ENCODE measurements around the gene KREMEN1.

The KREMEN1 gene

DNA sequence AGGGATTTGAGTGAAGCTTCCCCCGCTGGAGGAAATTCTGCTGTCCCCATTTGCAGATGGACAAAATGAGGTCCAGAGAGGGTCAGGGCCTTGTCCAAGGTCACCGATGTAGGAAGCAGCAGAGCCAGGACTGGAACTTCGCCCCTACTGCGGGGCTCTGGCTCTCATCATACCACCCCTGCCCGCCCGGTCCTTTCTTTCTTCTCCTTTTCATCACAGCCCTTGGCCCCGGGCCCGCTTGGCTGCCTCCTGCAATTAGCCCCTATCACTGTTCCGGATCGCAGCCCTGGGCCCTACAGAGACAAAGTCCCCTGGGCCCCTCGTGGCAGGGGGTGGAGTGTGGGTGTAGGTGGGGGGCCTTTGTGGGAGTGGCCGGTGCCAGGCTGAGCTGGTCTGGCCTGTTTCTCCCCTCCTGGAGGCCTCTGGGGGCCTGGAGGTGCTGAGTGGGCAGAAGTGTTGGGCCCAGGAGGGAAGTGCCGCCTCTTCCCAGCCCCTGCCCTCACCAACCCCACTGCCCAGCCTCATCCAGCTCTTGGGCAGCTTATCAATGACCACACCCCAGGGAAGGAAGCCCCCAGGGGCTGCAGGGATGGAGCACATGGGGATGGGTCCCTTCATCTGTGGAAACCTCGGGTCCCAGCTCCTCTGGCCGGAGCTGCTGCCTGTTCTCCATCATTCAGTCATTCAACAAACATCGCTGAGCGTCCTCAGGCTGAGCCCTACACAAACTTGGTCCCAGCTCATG is 136.2 kb downstream of the KREMEN1 start:
- DNase-seq = no peak

DNA sequence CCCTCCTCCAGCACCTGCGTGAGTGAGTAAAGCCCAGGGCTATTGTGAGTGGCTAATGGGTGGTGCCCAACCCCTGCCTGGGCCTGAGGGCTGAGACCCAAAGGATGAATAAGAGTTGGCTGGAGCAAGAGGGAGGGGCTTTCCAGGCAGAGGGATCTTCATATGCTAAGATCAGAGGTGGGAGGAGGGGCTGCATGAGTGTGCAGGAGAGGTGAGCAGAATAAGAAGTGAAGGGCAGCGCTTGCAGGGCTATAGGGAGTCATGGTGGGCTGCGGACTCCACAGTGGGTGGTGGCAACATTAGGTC is 136.7 kb downstream of the KREMEN1 start:
- no peak for DNase-seq

DNA sequence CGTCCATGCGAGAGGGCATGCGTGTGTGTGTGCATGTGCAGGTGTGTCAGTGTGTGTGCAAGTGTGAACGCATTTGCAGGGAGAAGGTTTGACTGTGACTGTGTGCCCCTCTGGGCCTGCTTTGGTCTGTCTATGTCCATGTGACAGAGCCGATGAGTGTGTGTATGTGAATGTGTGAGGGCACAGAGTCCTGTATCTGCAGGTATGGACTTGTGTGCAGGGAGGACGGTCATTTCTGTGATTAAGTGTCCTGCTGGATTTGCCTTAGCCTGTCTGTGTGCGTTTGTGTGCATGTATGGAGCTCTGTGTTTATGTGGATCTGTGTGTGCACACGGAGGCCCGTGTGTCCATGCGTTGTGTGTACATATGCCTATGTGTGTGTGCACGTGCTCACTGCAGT is 138.2 kb downstream of the KREMEN1 start:
- no peak for DNase-seq

DNA sequence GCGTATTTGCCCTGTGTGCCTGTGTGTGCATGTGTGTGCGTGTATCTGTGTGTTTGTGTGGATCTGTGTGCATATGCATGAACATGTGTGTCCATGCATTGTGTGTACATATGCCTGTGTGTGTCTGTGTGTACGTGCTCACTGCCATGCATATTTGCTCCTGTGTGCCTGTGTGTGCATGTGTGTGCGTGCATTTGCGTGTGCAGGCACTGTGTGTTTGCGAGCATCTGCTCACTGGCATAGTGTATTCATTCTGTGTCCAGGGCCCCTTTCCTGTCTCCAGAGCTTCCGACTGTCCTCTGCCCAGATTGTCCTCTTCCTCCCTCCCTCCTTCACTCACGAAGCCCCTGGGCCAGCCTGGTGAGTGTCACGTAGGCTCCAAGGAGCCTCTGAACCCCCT is 138.6 kb downstream of the KREMEN1 start:
- no peak for DNase-seq

DNA sequence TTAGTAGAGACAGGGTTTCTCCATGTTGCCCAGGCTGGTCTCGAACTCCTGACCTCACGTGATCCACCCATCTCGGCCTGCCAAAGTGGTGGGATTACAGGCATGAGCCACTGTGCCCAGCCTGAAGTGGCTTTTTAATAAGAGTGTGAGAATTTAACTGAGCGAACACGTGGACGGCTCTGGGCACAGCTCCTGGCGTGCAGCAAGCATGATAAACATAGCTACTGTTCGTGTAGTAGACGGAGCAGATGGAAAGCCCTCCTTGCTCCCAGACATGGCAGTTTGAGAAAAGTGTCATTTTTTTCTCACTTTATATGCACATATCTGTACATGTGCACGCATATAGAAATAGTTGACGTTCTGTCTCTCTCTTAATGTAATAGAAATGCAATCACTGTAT is 139.9 kb downstream of the KREMEN1 start:
- no peak for DNase-seq

DNA sequence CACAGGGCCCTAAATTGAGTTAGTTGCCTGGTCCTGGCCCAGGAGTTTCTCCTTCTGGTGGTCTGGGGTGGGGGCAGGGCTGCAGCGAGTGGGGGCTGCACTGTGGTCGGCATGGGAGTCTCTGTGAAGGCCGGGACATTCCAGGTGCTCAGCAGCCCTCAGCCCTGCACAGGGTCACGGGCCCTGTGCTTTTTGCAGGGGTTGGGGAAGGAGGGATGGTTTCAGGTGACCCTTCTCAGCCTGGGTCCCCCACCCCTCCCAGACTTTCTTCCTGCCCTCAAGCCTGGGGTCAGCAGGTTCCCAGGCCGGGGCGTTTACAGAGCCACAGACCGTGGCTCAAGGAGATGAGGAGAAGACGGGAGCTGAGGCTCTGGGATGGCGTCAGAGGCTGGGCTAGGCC is 140.7 kb downstream of the KREMEN1 start:
- no peak for DNase-seq

DNA sequence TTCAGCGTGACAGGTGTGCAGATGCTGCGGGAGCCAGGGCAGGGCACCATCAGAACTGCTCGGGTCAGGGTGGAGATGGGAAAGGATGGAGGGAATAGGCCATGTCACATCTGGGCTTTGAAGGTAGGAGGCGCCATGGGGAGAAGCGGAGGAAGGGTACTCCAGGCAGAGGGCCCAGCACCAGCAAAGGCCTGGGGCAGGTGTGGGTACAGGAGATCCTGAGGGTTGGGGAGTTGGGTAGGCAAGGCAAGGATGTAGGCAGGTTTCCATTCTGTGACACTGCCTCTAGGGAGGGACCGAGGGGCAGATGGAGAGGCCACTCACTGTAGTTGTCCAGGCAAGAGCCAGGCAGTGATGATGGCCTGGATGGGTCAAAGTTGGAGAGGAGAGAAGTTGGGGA is 141.4 kb downstream of the KREMEN1 start:
- DNase-seq = no peak

DNA sequence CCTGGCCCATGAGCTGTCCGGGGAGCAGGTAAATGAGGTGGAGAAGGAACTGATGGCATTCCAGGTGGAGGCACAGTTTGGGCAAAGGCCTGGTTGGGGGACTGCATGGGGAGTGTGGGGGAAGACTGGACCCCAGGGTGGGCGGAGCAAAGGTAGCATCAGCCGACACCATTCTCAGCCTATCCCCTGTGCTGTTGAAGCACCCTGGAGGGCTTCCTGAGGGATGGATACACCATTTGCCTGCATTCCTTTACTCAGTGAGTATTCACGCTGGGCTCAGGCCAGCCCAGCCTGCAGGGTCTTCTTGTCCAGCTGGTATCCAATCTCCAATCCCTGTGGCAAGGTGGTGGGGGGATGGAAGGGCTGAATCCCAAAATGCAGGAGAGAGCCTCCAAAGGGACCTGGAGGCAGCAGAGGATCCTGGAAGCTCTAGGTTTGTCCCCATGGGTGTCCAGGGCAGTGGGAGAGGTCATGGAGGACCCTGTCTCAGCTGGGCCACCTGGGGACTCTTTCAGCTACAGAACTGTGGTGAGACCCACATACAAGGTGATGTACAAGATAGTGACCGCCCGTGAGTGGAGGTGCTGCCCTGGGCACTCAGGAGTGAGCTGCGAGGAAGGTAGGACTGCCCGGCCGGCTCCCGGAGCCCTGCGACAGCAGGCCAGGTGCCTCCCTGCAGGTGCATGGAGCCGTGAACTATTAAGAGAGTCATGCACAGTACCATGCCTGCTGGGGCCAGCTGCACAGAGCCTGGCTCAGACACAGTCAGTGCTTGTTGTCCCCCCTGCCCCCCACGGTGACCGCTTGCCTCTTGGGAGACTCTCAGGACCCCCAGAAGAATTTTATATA is 142.4 kb downstream of the KREMEN1 start:
- DNase-seq = no peak

DNA sequence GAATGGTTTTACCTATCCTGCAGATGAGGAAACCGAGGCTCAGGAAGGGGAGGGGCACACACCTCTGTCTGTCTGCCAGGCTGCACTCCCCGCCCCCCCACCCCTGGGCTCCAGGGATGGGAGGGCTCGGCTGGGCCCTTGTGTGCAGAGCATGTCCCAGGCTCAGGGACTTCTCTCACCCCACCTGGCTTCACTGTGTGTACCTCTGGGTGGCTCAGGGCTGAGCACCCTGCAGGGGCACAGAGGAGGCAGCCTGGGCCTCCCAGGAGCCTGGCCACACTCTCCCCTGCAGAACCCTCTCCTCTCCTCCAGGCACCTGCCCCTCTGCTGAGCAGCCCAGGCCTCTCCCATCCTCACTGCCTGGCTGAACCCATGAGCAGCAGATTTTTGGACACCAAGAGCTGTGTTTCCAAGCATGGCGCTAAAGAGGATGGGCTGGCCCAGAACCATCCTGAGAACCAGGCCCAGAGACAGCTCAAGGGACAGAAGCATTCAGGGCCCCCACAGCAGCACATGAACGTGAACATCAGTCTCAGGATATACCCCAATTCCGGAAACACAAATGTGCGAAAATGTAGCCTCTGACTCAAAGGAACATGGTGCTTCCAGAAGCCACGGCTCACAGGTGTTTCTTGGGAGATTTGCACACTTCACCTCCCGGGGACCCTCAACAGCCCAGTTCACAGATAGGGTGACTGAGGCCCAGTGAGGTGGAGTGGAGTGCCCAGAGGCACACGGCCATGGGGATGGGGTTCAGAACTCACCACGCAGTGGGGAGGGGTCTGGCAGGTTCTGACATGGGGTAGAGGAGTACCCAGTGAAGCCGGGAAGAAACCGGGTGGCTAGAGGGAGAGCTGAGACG is 143.4 kb downstream of the KREMEN1 start:
- no peak for DNase-seq

DNA sequence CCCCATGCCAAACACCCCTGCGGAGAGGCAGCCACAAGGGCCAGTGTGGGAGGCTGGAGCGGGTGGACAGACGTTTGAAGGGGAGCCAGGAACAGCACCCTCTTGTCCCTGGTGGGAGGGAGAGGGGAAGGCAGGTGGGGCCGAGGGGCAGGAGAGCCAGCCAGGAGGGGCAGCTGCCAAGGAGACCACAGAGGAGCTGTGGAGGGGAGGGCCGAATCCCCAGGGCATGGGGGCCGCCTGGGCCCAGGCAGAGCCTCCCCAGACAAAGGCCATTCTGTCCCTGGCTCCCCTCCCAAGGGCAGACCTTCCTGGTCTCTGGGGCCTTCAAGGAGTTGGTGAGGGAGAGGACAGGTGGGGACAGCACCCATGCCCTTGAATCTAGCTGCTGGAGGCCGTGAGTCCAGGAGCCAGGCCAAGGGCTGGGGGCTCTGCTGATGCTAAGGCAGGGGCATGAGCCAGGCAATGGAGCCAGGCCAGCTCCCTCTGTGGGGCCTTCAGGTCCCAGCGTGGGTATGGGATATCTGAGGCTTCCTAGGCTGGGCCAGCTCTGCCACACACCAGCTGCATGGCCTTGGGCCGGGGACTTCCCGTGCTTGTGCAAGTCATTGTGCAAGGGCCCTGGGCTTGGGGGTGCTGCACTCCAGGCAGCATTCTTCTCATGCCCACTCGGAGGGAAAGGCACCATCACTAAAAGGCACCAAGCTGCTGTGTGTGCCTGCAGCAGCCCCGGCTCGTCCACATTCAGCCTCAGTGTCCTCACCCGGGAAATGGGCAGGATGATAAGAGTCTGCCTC is 144.2 kb downstream of the KREMEN1 start:
- DNase-seq = no peak

All from activated T-cell treated with anti-CD3 and anti-CD28 coated beads, Interleukin-2, amount 50 U/mL, for 48 hours (primary cell).